GM12865 (cell line): Measurements from ENCODE around the gene ORM1.
A peak's percentile ranks its signal among the peaks of the same experiment; 100 is the strongest.

Experiments
- DNase-seq: peaks from one replicate; pipeline ENCODE4 v3.0.0; 2010; ENCODE audit warnings: low read depth
- H3K4me3 ChIP-seq: 2 replicates; pipeline ENCODE4 v1.5.1; 2011; ENCODE audit warnings: mild to moderate bottlenecking, low read depth, low read length, control low read depth
- TF ChIP-seq, protein P1 (sequence below): IDR thresholded peaks from 2 replicates; pipeline ENCODE4 v1.5.1; 2011; ENCODE audit warnings: low read length, control low read depth, low read depth, inconsistent platforms; ENCODE audit not compliant: insufficient read depth; ENCODE audit errors: missing control alignments

ORM1 gene

DNA sequence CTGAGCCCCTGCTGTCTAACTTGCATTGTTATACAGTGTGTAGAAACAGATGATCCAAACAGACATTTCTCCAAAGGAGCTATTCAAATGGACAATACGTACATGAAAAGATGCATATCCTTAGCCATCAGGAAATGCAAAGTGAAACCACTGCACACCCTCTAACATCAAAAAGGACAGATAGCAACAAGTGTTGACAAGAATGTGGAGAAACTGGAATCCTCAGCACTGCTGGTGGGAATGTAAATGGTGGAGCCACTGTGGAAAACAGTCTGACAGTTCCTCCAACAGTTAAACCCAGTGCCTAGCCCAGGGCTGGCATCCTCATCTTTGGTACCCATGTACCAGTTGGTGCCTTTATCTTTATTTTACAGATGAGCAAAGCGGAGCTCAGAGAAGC lies 15.3 kb downstream of the ORM1 start:
- no peak overlapping the region for H3K4me3 ChIP-seq
- TF ChIP-seq, protein P1, sequence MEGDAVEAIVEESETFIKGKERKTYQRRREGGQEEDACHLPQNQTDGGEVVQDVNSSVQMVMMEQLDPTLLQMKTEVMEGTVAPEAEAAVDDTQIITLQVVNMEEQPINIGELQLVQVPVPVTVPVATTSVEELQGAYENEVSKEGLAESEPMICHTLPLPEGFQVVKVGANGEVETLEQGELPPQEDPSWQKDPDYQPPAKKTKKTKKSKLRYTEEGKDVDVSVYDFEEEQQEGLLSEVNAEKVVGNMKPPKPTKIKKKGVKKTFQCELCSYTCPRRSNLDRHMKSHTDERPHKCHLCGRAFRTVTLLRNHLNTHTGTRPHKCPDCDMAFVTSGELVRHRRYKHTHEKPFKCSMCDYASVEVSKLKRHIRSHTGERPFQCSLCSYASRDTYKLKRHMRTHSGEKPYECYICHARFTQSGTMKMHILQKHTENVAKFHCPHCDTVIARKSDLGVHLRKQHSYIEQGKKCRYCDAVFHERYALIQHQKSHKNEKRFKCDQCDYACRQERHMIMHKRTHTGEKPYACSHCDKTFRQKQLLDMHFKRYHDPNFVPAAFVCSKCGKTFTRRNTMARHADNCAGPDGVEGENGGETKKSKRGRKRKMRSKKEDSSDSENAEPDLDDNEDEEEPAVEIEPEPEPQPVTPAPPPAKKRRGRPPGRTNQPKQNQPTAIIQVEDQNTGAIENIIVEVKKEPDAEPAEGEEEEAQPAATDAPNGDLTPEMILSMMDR, result no peak
- DNase-seq, result no peak

GRCh38 chr9:114339130-114339908 lies 16.4 kb downstream of the ORM1 start:
- DNase-seq, result peak; percentile 71
- H3K4me3 ChIP-seq, result no peak overlapping the region
- TF ChIP-seq, protein P1, result peak; percentile 89

DNA sequence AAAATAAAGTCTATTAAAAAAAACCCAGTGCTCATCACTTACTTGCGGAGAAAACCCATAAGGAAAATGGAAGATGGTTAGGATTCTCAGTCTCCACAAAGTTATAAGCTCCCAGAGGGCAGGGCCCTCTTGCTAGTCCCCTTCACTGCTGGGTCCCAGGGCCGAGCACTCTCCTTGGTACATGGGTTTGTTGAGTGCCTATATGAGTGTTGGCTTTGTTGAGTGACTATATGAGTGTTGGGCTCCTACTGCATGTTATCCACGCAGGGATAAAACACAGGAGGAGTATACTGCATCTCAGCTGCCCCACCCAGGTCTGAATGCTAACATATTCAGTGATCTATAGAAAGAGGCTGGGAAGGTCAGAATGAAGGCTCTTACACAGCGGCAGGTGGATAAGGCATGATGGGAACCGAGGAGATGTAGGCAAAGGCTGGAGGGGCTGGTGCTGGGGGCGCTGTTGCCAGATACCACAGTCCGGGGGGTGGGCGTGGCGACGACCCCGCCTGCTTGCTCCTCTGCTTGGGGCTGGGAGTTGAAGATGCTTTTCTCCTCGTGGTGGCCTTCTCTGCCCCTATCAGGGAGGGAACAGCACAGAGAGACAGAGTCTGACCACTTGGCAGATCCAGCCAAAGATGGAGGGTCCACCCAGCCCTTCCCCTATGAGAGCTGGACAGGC lies 18.4 kb downstream of the ORM1 start:
- H3K4me3 ChIP-seq, result no peak overlapping the region
- TF ChIP-seq, protein P1, result no peak
- DNase-seq, result no peak

DNA sequence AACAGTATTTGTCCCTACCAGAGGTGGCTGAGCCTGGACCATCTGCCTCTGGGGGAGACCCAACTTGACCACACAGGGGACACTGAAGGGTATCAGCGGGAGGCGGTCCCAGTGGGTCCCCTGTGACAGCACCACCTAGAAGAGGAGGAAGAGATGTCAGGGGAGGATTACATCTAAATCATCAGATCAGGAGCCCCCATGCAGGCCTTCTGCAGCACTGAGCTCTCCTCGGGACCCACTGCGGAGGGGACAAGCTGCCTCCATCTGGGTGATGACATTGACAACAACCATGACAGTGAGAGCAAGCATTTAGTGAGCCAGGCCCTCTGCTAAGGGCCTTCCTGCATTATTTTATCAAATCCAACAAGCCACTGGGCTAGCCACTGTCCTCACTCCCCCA lies 19.1 kb downstream of the ORM1 start:
- TF ChIP-seq, protein P1, result no peak
- no peak for DNase-seq
- no peak overlapping the region for H3K4me3 ChIP-seq

- no peak overlapping the region for H3K4me3 ChIP-seq
- no peak for DNase-seq
- TF ChIP-seq, protein P1, result no peak
These were observed 20.0 kb downstream of the ORM1 start for GRCh38 chr9:114342755-114343440.

DNA sequence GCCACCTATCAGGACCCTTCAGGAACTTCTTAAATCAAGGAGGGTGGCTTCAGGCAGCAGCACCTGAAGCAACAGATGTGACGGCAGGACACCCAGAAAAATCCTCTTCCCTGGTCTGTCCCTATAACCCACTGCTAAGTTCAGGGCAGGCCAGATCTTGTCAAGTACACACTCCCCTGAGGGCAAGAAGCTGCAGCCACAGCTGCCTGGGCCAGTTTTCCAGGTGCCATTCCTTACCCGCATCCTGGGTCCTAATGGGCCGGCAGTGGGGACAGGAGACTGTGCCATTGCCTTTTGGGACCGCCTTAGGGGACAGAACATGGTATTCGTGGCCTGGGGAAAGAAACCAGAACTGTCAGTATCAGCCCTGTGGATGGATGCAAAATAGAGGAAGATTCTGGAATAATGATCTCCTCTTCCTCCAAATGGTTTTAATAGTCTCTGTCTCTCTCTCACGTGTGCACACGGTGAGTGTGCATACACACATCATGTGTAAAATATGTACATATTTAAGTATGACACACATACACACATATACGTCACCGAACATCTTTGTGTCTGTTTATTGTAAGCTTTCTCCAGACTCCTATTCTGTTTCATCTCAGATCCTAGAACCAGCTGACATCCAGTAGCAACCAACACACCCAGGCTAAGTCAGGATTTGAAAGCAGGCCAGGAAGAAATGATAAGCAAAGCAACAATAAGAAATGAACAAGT lies 20.7 kb downstream of the ORM1 start:
- H3K4me3 ChIP-seq, result no peak overlapping the region
- DNase-seq, result no peak
- TF ChIP-seq, protein P1, result no peak
